NCI-H2029 treated with DMSO at 0.1 percent for 48 hours (cell line): ENCODE measurements around the gene GRID2.

ENCODE experiments used
- DNase-seq: peaks from one replicate; lab custom pipeline; 2025; lab: John Stamatoyannopoulos, UW

The GRID2 gene

DNA sequence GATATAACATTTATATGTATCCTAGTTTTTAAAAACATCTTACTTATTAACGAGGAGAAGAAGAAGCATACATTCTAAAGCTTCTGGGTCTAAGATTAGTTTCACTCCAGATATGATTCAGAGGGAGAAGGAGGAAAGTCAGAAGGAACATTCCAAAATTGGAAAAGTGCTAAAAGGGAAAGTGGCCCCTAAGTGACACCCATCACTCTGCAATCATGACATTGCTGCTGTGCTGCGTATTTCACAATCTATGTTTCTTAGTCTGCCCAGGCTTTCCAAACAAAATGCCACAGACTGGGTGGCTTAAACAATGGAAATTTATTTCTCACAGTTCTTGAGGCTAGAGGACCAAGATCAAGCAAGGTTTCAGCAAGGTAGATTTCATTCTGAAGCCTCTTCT is 1452.3 kb downstream of the GRID2 start:
- no peak for DNase-seq

DNA sequence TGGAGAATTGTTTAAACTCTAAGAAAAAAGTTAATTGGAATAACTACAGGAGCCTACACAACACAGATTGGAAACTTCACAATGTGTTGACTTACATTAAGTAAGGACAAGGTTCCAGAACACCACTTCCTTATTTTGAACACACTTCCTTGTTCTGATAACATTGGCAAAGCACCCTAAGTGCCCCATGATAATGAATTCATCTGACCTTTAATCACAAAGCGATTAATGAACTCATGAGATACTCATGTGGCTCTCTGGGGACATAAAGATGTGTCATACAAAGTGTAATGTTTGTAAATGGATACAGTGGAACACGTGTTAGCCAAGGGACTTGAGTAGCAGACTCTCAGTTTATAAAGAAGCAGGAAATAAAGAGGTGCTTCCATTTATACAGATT is 1455.7 kb downstream of the GRID2 start:
- DNase-seq: peak; percentile 2

DNA sequence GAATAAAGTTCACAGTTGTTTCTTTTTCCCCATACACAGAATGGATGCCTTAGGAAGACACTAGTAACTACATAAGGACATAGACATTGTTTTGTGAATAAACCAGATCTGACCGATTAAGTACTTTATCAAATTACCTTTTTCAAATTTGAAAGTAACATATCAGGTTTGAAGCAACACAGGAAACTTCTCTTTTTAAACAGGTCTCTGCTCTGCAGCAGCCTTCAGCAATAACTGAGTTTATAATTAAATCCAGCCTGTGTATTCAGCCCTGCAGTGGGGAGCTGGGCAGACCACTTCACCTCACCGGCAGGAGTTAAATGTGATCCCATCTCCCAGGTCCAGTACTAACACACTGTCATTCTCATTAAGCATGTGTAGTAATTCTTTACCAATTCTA is 1456.5 kb downstream of the GRID2 start:
- no peak for DNase-seq

DNA sequence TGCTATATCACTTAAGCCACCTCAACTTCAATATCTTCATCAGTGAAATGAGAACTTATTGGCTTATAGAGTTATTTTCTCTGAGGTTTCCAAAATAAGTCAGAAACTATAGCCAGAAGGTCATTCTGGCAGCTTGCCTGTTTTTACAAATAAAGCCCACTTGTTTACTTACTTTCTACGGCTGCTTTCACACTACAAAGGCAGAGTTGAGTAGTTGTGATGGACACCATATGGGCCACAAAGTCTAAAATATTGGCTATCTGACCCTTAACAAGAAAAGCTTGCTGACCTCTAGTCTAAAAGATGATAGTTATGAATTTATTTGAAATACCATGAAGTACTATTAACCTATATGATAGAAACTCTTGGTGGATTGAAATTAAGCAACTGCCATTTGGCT is 1457.5 kb downstream of the GRID2 start:
- DNase-seq: no peak

DNA sequence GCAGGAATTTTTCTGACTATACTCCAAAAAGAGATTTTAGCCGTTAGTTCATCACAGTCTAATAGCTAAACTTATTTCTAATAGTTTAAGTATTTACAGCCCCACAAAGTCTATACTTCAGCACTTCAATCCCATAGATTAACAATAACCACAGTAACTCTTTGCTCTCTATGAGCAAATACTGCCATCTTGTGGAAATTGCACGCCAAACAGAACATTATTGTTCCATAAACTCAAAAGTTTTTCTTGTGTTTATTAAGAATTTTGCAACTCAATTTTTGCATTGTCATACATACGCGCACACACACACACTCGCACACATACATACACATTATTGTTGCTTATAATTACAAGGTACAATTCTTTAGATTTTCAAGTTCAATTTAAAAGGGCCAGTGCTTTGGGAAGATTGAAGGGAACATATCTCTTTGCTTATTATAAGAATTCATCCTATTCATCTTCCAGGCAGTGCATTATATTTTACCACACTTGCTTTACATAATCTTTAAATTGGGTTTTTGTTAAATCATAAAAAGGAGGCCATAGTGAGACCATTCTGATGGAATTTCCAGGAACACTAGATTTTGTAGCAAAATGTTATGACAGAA is 1461.0 kb downstream of the GRID2 start:
- DNase-seq: peak; percentile 53

DNA sequence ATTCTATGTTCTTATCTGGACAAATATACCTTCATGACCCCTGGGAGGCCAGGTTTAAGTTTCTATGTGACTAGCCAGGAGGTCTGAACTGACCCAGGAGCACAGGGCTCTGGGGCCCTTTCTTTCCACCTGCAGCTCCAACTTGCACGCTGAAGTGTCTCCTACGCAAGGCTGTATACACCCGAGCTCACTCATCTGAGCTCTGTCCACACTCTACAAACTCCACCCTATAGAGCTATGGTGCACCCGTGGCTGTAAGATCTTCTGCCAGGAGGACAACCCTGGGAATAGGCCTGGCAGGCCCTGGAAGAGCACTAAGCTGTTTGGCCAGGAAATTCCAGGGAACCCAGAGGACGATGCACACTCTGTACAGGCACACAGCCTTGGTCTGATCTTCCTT is 1464.2 kb downstream of the GRID2 start:
- DNase-seq: no peak

DNA sequence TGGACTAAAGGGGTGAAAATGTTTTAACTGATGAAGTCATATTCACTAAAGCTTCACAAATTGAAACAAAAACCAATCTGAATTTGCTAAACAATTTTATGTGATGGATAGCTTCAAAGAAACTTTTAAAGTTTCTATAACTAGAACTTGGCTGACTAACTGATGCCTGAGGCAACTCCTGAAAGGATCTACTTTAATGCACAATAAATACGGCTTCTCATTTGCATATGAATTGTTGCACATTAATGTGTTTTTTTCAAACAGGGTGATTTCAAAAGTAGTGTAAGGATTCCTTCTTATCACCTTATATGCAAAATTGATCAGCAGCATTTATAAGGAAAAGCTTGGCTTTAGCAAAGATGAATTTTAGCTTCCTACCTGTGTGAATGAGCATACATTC is 1466.4 kb downstream of the GRID2 start:
- DNase-seq: no peak

DNA sequence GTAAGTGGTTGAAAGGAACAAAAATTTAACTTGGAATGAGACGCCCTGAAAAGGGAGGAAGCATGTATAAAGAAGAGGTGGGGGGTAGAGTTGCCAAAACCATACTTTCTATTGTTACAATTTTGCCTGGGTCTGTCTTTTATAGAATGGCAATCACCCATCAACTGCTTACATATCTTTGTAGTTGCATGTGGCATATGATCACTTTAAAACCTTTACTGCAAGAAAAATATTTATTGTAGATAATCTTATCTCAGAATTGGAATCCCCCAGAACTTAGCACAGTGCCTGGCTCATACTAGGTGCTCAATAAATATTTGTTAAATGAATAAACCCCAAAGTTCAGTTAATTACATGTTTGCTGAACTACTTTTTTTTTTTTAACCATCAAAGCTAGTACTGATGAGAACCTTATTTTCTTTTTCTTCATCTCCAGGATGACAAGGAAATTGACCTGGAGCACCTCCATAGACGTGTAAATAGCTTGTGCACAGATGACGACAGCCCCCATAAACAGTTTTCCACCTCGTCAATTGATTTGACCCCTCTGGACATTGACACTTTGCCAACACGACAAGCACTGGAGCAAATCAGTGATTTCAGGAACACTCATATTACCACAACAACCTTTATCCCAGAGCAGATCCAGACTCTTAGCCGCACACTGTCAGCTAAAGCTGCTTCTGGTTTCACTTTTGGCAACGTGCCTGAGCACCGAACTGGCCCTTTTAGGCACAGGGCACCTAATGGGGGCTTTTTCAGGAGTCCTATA is 1468.1 kb downstream of the GRID2 start:
- DNase-seq: no peak

DNA sequence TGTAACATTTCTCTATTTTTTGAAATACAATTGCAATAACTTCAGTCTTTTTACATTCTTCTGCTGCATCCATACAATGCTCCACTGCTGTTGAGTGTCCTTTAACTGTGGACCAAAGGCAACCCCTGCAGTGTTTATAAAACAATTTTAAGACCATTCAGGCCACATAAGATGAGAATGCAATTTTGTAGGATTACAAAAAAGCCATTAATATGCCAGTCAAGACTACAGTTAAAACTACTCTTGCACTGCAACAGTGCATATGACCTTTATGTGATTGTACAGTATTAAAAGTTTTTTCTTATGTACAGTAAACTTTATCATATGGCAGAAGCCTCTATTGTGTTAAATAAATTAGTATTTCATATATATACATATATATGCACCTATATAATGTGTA is 1469.1 kb downstream of the GRID2 start:
- DNase-seq: no peak

DNA sequence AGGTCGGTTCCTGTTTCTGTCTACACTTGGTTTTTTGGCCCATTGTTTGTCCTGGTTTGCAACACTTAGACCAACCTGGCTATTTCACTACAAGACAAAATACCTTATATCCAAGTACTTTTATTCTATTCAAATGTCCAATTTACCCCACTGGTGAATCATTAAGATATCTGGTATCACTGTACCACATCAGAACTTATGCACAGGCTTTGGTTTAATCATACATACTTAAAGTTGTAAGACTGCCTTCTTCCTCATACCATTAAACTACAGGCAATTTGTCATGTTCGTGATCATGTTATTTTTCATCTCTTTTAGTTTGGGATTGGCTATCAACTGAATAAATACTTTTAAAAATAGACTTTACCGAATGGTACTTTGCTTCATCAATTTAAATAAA is 1471.8 kb downstream of the GRID2 start:
- DNase-seq: no peak

DNA sequence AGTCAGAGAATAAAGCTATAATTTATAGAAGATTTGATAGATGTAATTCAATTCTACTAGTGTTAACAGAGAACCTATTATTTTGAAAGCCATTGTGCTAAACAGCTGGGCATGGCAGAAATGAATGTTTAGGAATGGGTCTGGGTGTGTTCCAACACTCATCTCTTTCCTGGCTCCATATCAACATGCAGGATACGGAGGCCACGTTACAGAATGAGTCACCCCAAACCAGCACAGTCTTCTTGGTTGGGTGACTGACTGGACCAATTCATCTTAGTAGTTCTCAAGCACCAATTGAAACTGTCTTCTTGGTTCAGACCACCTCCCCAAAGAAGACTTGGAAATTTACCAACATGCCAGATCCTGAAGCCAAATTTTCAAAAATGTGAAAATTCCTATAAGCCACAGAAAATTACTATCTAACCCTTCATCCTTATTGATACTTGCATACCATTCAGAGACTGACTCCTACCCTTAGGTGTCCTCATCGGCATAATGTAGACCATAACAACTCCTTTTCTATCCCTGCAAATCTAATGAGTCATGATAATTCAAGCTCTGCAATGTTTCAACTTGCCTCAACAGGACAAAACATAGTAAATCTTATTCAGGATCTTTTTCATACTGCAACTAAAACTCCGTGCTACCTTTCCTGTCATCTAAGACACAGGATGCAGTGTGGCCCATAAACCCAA is 1472.8 kb downstream of the GRID2 start:
- no peak for DNase-seq

DNA sequence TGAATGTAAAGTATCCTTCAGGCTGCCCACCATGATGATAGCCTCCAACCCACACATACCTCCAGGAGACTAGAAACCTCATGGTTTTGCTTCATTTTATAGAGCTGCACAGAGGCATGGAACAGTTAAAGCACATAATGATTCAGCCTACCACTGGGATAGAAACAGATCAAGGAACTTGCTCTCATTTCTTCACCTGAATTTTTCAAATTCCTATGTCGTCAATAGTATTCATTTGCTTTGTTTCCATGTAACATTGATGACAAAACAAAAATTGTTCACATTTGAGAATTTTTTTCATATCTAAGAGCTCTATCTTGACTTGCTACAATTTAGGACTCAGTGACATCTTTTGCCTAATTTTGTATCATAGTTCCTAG is 1473.3 kb downstream of the GRID2 start:
- no peak for DNase-seq

DNA sequence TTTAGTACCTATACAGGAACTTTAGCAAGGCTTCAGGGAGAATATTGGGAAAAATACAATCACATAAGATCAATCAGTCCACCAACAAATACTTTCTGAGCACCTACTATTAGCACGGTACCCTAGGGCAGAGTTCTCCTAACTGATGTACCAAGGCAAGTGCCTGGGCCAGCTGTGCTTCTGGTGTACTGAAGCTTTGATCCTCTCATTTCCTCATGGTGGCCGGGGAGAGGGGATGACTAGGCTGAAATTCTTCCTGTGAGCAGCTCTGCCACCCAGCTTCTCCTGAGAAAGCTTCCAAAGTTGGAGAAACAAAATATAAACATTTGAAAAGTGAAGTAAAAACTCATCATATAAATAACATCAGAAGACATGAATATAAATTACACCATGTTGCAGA is 1475.5 kb downstream of the GRID2 start:
- DNase-seq: no peak

DNA sequence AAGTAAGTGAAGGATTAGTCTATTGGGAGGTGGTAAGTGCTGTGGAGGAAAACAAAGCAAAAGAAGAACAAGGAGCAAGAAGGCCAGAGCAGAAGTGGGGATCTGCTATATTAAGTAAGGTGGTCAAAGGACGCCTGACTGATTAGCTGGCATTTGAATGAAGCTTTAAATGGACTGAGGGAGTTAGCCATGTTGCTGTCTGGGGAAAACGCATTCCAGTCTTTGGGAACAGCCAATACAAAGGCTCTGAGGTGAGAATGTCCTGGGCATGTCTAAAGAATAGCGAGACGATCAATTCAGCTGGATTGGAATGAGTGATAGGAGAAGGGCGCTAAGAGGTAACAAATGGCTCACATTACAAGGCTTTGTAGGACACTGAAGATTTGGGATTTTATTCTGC is 1476.3 kb downstream of the GRID2 start:
- no peak for DNase-seq

DNA sequence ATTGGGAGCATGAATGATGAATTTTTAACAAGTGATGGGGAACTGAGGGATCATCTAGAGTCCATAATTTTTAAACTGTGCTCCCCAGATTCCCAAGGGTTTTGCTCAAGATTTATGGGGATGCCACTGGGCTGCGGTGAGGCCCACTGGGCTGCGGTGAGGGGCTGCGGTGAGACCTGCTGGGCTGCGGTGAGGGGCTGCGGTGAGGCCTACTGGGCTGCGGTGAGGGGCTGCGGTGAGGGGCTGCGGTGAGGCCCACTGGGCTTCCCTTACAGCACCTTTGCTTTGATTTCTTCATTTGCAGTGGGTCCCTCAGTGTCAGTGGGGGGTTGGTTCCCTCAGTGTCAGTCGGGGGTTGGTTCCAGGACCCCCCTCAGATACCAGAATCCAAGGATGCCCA is 1477.4 kb downstream of the GRID2 start:
- DNase-seq: no peak

DNA sequence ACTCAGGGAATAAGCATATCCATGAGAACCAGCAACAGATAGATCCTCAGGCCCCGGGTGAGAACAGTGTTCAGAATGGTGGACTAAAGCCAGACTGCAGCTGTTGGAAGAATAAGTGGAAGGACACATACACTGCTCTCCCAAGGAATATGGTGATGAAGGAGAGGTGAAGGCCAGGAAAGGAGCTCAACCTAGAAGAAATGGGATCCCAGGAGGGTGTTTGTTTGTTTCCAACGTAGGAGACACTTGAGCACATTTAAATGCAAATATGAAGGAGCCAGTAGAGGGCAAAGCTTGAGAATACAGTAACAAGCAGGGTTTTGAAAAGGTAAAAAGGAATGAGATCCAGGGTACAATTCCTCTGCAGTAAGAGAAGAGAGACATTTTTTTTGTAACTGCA is 1482.4 kb downstream of the GRID2 start:
- no peak for DNase-seq

DNA sequence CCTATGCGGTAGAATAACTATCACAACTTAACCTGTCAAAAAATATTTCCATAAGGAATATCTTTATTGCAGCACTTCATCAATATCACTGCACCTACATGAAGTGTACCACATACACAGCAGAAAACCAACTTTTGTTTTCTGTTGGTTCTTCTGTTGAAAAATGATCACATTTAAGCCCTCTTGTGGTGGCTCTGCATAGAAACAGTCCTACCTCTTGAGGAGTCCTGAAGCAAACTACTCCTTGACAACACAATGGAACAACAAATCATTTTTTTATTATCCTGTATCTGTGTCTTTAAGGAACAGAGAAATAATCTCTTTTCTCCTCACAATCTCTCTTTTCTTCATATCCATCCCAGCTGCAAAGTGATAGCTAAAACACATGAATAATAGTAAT is 1484.9 kb downstream of the GRID2 start:
- DNase-seq: no peak

DNA sequence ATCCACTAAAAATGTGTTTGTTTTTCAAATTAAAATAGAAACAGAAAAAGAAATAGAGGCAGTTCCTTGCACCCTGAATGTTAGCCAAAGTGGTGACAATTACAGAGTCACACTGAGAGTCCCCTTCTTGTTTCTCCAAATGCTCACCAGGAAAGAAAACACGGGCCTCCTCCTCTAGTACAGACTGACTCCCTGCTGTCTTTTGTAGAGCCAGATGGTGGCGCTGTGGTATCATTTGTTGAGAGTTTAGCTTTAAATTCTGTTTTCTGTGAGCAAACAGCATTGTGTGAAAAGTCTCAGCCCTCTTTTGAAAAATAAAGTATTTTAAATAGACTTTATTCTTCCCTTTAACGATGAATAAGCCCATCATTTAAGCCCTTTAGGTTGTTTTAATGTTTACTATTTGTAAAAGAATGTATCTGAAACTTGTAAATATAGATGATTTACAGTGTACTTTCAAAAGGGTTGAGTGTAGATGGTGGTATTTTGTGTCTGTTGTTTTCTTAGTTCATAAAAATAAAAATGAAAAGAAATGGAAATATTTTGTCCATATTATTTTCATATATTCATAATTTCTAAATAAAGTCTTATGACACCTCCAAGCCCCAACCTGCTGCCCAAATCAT is 1487.9 kb downstream of the GRID2 start:
- DNase-seq: peak; percentile 9

DNA sequence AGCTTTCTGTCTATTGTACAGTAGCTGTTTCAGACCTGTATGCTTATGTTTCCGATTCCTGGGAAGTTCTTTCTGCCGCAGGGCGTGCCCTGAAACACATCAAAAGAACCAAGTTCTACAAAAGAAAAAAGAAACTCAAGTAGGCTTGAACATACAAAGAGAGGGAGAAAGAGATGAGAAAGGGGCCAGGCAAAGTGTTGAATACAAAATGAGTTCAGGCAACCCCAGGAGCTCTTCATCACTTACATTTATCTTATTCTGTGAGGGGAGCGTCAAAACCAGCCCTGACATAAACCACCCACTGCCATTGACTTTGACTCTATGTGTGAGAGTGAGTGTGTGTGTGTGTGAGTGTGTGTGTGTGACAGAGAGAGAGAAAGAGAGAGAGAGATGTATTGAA is 1498.3 kb downstream of the GRID2 start:
- no peak for DNase-seq

DNA sequence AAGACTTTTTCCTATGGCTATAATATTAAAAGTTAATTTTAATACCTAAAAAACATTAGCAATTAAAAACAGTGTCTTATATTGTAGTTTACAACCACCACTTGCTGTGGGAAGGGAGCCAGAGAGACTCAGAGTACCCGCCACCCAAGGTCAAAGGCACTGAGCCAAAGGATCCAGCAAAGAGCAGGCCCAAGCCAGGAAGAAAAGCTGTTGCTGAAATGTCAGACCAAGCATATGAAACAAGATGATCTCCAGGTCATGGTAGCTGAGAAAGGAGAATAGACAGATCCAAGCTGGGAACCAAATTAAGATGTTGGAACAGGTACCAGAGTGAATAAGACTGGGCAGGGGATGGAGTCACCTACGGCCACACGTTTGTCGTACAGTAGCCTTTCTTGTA is 1506.0 kb downstream of the GRID2 start:
- DNase-seq: no peak

DNA sequence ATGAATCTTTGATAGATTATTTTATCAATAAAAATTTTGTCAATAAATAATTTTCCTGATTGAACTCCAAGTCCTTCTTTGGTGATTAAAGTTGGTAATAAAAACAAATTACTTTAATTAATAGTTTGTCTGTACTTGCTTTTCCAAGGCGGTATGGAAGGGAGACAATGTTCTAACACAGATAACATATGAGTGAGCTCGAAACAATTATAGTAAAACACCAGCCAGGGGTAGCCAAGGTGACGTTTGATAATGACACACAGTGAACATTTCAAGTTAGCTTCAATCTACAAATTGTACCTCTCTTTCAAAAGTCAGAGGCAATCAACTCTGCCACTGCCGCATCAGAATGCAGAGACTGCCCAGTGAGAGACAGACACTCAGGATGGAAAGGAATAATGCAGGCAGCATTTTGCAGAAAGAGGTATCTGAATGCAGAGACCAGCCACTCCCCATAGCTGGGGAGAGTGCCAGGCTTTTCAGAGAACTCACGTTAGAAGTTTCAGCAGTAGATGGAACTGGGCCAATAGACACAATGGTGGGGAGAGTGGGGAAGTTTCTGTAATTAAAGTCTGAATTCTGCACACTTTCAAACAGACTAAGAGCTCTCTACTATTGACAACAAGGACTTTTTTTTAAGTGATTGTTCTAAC is 1506.7 kb downstream of the GRID2 start:
- no peak for DNase-seq

DNA sequence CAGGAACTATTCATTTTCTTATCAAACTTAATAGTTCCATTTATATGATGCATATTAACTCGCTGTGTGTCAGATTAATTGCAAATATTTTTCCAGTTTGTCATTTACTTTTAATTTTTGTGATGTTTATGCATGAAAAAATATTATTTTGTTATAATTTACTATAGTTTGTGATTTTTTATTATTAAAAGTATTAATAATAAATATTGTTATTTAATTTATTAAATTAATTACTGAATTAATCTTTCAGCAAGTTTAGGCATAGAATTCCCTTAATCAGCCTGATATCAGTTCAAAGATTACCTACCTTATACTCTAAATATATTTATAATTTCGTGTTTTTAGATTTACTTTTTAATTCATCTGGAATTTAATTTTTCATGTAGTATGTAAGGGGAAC is 1509.3 kb downstream of the GRID2 start:
- no peak for DNase-seq

DNA sequence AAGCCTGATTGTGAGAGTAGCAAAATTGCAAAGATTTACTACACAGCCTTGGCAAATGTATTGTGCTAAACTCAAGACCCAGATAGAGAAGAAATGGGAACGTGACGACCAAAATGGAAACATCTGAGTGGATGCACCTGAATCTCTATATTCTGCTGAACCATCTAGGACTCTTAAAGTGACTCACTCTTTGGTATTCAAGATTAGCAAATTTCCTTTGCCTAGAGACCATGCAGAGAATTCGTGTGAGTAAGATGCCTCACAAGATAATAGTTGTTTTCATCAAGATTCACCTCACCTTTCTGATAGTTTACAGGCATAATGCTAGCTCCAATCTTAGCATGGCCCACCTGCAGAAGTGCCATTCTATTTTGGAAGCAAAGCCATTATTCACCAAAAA is 1510.4 kb downstream of the GRID2 start:
- no peak for DNase-seq
